HUDEP-2 (cell line): ENCODE measurements around the gene STK11IP.

Source experiments
- DNase-seq, 76 experiments: peaks; one replicate each; lab custom pipeline; 2025; ENCODE audit not compliant: unreplicated experiment in 76 of 76; lab: John Stamatoyannopoulos, UW

STK11IP gene

GRCh38 chr2:219614076-219614860 lies 16.6 kb downstream of the STK11IP start:
- no peak for DNase-seq

DNA sequence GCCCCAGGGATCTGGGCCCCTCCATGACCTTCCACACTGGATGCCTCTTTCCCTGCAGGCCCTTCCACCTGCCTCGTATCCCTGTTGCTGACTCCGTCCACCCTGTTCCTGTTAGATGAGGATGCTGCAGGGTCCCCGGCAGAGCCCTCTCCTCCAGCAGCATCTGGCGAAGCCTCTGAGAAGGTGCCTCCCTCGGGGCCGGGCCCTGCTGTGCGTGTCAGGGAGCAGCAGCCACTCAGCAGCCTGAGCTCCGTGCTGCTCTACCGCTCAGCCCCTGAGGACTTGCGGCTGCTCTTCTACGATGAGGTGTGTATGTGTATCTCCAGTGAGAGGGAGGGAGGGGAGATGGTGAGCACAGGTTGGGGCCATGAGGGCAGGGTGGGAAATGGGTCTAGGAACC lies 17.4 kb downstream of the STK11IP start:
- no peak for DNase-seq

DNA sequence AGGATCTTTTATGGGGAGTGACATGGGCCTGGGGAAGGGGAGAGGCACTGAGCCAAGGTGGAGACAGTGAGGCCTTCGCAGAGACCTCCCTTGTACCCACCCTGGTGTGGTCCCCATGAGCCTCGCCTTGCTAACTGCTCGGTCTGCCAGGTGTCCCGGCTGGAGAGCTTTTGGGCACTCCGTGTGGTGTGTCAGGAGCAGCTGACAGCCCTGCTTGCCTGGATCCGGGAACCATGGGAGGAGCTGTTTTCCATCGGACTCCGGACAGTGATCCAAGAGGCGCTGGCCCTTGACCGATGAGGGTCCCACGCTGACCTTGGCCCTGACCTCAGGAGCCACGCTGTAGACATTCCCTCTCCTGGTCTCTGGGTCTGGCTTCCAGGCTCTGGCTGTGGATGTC lies 18.2 kb downstream of the STK11IP start:
- no peak for DNase-seq

DNA sequence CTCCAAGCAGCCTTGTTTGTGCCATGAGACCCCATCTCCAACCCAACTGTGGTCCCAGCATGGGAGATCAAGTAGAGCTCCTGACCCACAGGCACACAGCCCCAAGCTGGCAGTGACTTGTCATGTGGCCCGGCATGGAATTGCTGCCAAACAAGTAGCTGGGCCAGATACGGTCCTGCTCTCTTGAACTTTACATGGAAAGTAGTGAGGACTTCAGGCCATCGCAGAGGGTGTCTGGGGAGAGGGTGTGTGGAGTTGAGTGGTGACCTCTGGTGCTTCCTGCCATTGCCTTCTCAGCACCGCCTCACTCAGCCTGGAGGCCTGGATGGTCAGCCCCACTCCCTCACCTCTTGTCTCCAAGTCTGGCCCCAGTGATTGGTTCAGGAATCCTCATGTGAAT lies 18.9 kb downstream of the STK11IP start:
- no peak for DNase-seq

- no peak for DNase-seq
Measured at GRCh38 chr2:219618733-219619122, 21.1 kb downstream of the STK11IP start.

GRCh38 chr2:219619235-219619634 lies 21.6 kb downstream of the STK11IP start:
- DNase-seq = no peak

DNA sequence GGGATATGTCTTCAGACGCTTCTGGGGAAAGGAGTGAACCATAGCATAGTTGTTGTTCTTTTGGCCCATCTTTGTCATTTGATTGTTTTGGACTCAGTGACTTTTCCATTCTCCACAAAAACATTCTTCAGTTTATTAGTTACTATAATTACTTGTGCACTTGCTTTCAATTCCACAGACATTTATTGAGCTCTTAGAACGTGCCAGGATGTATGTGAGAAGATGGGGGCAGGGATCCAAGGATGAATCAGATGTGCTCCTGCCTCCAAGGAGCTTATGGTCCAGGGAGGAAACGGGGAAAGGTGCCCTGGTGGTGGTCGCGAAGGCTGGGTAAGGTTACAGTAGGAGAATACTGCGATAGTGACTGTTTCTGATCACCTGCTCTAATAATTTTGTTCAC lies 22.9 kb downstream of the STK11IP start:
- DNase-seq = no peak

DNA sequence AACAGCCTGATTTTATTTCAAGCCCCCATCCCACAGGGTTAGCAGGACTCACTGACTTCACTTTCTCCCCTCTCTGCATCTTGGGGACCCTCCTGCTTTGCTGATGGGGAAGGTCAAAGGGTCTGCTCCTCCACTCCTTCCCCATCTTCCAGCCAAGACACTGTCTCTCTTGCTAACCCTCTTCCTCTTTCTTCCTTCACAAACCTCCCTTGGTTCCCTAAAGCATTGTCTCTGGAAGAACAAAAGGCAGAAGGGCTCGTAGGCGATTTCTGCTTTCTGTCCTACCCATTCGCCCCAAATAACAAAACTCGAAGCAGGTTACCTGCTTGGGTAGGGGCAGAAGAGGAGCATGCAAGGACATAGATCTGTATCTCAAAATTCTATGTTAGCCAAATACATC lies 24.3 kb downstream of the STK11IP start:
- DNase-seq = no peak

DNA sequence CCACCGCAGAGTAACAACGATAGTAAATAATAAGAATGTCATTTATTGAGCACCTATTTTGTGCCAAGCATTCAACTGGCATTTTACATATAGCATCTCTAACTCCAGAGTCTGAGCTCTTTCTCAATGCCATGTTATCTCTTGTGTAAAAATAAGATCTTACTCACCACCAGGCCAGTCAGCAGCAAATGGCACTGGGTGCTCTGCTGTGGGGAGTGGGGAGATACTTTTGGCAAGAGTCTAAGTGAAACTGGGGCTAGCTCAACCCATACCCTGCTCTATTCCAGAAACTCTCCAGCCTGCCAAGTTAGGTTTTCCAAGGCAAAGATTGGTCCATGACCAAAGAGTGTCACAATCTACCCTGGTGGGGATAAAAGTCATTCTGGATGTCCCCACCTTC lies 24.8 kb downstream of the STK11IP start:
- no peak for DNase-seq

GRCh38 chr2:219624565-219624964 lies 26.9 kb downstream of the STK11IP start:
- no peak for DNase-seq

- DNase-seq = no peak
Measured at GRCh38 chr2:219625179-219625578, 27.5 kb downstream of the STK11IP start.

- no peak for DNase-seq
Measured at GRCh38 chr2:219626540-219626939, 28.9 kb downstream of the STK11IP start.

- DNase-seq = no peak
Measured at GRCh38 chr2:219627103-219628100, 29.7 kb downstream of the STK11IP start, which contains the start of gene SLC4A3. TSS of gene SLC4A3 (plus strand) at chr2:219627630. CDS start at chr2:219627993, 363 bp downstream.

GRCh38 chr2:219628235-219628985 lies 30.8 kb downstream of the STK11IP start:
- no peak for DNase-seq

- no peak for DNase-seq
Measured at GRCh38 chr2:219628986-219629901, 31.6 kb downstream of the STK11IP start.

DNA sequence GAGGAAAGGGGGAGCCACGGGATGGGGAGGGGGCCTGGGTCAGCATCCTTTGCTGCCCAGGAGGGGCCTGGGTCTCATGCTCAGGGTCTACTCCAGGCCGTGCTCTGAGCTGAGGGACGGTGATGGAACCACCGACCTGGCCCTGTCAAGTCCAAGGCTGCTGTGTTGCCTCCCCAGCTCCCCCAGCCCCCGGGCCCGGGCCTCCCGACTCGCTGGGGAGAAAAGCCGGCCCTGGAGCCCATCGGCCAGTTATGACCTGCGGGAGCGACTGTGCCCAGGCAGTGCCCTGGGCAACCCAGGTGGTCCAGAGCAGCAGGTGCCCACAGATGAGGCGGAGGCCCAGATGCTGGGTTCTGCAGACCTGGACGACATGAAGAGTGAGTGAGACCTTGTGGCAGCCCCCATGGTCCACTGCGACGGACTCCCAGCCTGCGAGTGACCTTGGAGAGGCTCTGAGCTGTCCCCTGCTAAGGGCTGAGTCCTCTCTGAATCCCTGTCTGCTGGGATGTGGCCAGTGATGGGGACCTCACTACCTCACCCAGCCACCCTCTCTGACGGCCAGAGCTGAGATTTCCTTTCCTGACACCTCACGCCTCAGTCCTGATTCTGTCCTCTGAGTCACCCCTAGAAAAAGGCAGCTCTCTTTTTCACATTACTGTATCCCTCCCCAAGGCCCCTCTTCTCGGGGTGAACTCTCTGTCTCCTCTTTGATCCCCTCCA lies 32.5 kb downstream of the STK11IP start:
- no peak for DNase-seq

DNA sequence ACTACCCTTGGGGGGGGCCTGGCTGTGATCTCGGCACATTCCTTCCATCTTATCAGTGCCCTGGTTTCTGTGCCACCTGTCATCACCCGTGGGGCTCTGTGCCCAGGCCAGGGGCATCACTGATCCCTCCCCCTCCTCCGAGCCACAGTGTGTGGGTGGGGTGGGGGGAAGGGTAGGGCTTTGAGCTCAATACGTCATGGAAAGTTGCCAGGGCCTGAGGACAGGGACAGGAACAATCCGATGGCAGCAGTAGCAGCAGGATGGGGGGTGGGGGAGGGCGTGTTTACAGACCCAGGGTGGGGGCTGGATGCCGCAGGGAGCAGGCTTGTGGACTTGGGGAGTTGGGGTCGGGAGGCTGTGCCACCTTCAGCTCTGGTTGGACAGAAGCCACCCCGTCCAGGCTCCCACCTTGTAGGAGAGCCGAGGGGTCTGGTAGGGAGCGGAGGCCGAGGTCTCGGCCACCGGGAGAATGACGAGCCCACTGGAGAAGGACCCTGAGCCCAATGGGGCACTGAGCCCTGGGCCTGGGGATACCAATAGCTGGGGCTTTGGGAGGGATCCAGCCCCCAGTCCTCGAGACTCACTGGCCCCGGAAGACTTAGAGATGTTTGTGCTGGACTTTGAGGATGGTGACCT lies 33.2 kb downstream of the STK11IP start:
- peak in 1 of 76 experiments; percentile 8 for DNase-seq

DNA sequence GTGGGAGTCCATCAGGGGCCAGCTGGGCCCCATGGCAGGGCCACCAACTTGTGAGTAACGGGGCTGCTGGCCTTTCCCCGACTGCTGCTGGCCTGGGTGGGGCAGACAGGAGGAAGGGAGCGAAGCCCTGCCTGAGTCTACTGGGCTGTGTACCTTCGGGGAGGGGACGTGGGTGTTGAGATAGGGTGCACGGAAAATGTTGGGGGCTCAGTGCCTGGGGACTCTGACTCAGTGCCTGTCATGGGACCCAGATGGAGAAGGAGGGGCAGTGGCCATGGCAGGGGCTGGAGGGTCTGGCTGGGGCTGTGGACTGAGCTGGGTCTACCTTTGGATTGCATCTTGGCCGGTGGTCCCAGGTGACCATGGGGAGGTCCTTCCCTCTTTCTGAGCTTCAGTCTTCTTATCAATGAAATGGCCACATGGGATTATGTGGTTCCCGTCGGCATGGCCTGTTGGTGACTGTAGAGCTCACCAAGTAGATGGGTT lies 33.8 kb downstream of the STK11IP start:
- DNase-seq = no peak
